ENCODE data around the gene HLA-DMA.

Gene HLA-DMA

DNA sequence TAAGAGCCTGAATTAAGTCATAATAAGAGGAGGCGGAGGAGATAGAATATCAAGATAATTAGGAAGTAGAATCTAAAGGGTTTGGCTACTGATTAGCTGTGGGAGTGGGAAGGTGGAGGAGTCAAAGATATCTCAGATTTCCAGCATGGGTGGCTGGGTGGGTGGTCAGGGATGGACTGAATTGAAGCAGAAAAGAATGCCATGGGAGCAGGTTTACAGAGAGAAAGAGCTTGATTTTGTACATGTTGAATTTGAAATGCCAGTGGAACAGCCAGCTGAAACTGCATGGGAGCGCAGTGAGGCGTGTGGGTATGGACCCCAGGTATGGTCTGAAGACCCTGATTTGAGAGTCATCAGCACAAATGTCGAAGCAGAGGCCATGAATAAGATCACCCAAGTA, 1.4 kb upstream of the HLA-DMA start:
- no peak for DNase-seq (ENCODE audit: low read depth)
- TF ChIP-seq, protein P1, sequence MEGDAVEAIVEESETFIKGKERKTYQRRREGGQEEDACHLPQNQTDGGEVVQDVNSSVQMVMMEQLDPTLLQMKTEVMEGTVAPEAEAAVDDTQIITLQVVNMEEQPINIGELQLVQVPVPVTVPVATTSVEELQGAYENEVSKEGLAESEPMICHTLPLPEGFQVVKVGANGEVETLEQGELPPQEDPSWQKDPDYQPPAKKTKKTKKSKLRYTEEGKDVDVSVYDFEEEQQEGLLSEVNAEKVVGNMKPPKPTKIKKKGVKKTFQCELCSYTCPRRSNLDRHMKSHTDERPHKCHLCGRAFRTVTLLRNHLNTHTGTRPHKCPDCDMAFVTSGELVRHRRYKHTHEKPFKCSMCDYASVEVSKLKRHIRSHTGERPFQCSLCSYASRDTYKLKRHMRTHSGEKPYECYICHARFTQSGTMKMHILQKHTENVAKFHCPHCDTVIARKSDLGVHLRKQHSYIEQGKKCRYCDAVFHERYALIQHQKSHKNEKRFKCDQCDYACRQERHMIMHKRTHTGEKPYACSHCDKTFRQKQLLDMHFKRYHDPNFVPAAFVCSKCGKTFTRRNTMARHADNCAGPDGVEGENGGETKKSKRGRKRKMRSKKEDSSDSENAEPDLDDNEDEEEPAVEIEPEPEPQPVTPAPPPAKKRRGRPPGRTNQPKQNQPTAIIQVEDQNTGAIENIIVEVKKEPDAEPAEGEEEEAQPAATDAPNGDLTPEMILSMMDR (IDR thresholded peaks at IDR 0.05; ENCODE audit: control insufficient read depth, insufficient read depth, low read depth, low read length, missing control alignments), result no peak
- no peak overlapping the region for H3K4me3 ChIP-seq (ENCODE audit: control insufficient read depth, low read depth, low read length)

DNA sequence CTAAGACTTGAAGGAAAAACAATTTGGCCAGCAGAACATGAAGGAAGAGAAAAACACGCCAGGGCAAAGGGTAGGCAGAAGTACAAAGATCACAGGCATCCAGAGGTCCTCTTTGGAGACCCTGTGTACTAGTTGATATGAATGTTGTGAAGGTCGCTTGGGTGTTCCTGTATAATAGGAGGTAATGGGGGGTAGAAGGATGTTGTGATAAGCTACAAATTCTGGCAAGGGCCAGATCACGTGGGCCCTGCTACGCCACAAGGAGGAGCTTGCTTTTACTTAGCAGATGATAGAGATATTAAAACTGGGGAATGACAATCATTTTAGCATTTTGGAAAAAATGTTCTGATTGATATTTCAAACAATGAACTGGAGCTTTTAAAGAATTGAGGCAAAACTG, 878 bp upstream of the HLA-DMA start:
- TF ChIP-seq, protein P1 (IDR thresholded peaks at IDR 0.05; ENCODE audit: control insufficient read depth, insufficient read depth, low read depth, low read length, missing control alignments), result no peak
- no peak for DNase-seq (ENCODE audit: low read depth)
- no peak overlapping the region for H3K4me3 ChIP-seq (ENCODE audit: control insufficient read depth, low read depth, low read length)

DNA sequence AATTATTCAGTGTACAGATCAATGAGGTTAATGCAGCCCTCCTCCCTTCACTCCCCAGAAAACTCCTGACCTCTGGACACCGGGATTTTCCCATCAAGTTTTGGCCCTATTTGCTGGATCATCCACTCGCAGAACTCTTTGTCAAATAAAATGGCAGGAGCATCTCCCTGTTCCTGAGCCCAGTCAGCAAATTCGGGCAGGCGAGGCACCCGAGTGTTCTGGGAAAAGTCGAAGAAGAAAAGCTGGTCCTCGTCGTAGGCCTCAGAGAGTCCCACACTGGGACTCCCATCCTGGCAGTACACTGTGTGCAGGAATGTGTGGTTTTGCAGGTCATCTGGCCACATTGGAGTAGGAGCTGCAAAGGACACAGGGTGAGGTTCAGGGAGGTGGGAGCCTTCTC, 2.4 kb downstream of the HLA-DMA start:
- DNase-seq (ENCODE audit: low read depth), result no peak
- H3K4me3 ChIP-seq (ENCODE audit: control insufficient read depth, low read depth, low read length), result no peak overlapping the region
- TF ChIP-seq, protein P1 (IDR thresholded peaks at IDR 0.05; ENCODE audit: control insufficient read depth, insufficient read depth, low read depth, low read length, missing control alignments), result no peak

DNA sequence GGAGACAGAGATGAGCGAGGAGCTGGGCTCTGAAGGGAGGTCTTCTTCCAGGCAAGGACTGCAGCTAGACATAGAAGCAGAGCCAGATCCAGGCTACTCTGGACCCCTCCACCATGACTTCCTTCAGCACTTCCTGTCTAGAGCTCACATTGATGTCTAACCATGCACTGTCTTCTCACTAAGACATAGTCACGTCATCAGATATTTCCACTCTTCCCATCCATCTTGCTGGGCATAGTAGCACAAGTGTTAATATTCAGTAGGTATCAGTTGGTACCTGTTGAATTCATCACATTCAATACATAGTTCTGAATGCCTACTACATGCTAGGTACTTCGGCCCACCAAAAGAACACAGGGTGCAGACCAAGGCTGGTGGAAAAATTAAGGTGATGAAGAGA, 2.9 kb downstream of the HLA-DMA start:
- no peak overlapping the region for H3K4me3 ChIP-seq (ENCODE audit: control insufficient read depth, low read depth, low read length)
- no peak for DNase-seq (ENCODE audit: low read depth)
- TF ChIP-seq, protein P1 (IDR thresholded peaks at IDR 0.05; ENCODE audit: control insufficient read depth, insufficient read depth, low read depth, low read length, missing control alignments), result no peak

DNA sequence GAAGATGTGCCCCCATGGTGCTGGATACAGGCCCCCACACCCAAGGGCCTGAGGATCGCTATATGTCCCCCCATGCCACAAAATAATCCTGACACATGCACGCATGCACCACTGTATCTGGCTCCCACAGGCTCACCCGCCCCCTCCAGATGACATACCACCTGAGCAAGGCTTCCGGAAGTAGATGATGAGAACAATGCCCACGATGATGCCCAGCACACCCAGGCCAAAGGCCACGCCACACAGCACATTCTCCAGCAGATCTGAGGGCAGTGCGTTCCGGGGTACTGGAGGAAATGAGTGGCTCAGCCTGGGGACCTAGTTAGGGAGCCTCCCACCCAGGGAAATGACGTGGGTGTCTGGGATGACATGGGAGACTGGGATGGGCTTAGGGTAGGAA, 3.8 kb downstream of the HLA-DMA start:
- TF ChIP-seq, protein P1 (IDR thresholded peaks at IDR 0.05; ENCODE audit: control insufficient read depth, insufficient read depth, low read depth, low read length, missing control alignments), result no peak
- DNase-seq (ENCODE audit: low read depth), result no peak
- H3K4me3 ChIP-seq (ENCODE audit: control insufficient read depth, low read depth, low read length), result no peak overlapping the region

DNA sequence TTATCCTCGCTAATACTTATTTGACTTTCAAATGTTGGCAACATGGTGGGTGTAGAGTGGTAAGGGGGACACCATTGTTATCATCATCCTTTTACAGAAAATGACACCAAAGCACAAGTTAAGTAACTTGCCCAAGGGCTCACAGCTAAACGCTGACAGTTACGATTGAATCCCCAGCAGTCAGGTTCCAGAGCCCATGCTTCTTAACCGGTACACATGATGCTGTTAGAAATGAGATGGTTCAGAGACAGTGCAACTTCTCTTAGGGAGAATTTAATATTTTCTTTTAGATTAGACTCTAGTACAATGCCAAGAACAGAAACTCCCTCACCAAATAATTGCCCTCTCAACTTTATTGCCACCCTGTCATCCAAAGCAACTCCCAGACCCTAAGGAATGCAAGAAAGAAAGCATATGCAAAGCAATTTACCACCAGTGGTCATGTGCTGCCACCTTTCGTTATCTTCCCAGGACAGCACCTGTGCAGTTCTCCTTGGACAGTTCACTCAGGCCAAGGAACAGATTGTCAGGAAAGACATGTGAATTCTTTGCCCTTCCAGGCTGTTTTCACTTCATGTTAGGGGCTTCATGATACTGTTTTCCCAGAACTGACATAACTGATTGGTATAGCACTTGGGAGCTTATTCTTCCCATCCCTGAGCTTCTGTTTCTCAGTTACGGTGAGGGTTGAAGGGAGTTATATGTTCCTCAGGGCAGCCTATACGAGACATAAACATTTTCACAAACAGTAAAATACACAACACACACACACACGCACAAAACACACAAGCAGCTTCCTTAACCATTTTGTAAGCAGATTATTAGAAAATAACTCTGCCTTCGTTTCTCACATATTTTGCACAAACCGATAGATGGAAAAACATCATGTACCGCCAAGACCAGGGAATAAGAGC, 5.1 kb downstream of the HLA-DMA start:
- no peak for DNase-seq (ENCODE audit: low read depth)
- H3K4me3 ChIP-seq (ENCODE audit: control insufficient read depth, low read depth, low read length), result no peak overlapping the region

More for the DNA sequence above, 5.1 kb downstream of the HLA-DMA start:
- TF ChIP-seq, protein P1 (IDR thresholded peaks at IDR 0.05; ENCODE audit: control insufficient read depth, insufficient read depth, low read depth, low read length, missing control alignments), result peak; percentile 62

Data from AG09309 (cell line).